T-helper 2 cell treated with Interferon-gamma antibody and Interleukin-4, amounts not matched to agents 5 μg/mL and 100 μg/mL, for 36 hours (primary cell): ENCODE data around the gene RAB40B.

Source experiments
- DNase-seq: peaks from one replicate; pipeline ENCODE4 v3.0.0; 2021; ENCODE audit warnings: low spot score
- H3K27ac Mint-ChIP-seq: one replicate; pipeline ENCODE4 v1.8.0; 2021; ENCODE audit warnings: mild to moderate bottlenecking, mixed read lengths
- H3K27me3 Mint-ChIP-seq: one replicate; pipeline ENCODE4 v1.8.0; 2021; ENCODE audit warnings: low read depth, mixed read lengths
- H3K36me3 Mint-ChIP-seq: one replicate; pipeline ENCODE4 v1.8.0; 2021; ENCODE audit warnings: low read depth, mixed read lengths
- H3K4me1 Mint-ChIP-seq: one replicate; pipeline ENCODE4 v1.8.0; 2021; ENCODE audit warnings: low read depth, mixed read lengths
- H3K4me3 Mint-ChIP-seq: one replicate; pipeline ENCODE4 v1.8.0; 2022; ENCODE audit warnings: mild to moderate bottlenecking, moderate library complexity, mixed read lengths
- H3K9me3 Mint-ChIP-seq: one replicate; pipeline ENCODE4 v1.8.0; 2021; ENCODE audit warnings: mixed read lengths

The RAB40B gene

DNA sequence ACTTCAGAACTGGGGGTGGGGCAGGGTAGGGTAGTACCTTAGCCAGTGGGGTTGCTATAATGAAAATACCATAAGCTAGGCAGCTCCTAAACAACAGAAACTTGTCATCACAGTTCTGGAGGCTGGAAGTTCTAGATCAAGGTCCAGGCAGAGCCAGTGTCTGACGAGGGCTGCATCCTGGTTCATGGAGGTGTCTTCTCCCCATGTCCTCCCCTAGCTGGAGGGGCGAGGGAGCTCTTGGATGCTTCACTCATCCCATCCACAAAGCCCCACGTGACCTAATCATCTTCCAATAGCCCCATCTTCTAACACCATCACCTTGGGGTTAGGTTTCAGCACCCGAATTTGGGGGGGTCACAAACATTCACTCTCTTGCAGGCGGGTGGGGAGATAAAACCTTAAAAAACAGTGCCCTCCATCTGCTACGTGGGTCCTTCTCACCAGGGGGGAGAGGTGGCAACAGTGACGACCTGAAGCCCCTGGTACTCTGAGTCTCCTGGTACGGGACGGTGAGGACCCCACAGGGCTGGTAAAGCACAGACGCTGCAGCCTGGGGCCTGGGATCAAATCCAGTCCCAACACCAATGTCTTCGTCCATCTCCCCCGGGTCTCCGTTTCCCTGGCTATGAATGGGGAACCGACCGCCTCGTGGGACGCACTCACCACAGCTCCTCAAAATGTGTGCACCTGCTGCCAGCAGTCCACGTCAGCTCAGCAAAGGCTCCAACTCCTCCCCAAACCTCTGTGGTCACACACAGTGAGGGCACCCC, 22.8 kb downstream of the RAB40B start:
- Mint-ChIP-seq H3K9me3 (no peaks in the 10 kb centered on the region), H3K27ac (no peak overlapping the region), H3K27me3 (no peaks in the 10 kb centered on the region), H3K4me1 (peaks cover 2% of the 10 kb centered on the region), H3K36me3 (no peaks in the 10 kb centered on the region), H3K4me3 (no peak overlapping the region)
- no peak for DNase-seq

DNA sequence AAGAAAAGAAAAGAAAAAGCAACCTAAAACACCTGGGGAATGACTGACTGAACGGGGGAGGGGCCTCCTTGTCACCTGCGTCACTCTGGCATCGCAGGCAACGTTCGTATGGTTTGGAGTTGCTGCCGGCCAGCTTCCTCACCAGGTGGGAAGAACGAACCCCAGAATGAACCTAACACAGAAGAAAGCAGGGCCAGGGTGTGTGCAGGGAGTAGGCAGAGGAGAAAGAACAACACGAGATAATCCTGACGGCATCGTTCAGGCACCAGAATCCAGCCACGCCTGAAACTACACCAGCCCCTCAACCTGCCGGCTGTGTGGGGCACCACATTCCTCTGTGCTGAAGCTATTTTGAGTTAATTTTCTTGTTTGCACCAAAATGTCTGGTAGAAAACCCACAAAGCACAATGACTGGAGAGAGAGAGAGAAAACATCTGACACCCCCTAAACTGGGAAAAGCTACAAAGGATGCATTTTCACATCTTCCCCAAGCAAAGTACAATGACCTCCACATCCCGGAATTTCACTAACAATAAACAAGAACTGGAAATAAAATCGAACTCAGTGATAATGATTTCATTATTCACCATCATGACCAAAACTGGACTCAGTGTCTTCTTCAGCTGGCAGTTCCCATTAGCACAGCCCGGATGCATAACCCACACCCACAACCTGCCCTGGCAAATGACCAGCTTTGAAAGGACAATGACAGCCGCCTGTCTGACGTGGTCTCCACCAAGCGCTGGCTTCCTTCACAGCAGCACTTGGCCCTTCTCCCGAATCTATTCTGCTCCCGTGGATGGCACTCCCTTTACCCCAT, 23.6 kb downstream of the RAB40B start:
- no peak for DNase-seq
- Mint-ChIP-seq H3K36me3 (no peaks in the 10 kb centered on the region), H3K27ac (no peak overlapping the region), H3K27me3 (no peaks in the 10 kb centered on the region), H3K4me1 (peaks cover 2% of the 10 kb centered on the region), H3K4me3 (no peak overlapping the region), H3K9me3 (no peaks in the 10 kb centered on the region)

DNA sequence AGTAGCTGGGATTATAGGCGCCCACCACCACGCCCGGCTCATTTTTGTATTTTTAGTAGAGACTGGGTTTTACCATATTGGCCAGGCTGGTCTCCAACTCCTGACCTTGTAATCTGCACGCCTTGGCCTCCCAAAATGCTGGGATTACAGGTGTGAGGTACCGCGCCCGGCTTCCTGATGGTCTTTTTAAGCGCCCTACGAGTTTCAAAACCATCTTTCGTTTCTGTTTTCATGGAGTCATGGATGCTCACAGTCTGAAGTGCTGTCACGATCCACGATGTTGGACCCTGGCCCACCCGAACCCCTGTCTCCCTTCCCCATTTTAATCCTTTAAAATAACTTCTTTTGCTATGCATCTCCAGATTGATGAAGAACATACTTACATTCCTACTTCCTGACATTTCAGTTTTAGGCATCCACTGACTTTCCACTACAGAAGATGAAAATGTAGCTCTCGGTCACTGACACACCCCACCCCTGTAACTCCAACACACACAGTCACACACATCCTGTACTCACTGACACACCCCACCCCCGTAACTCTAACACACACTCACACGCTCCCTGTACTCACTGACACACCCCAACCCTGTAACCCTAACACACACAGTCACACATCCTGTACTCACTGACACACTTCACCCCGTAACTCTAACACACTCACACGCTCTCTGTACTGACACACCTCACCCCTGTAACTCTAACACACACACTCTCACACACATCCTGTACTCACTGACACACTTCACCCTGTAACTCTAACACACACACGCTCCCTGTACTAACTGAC, 27.6 kb downstream of the RAB40B start:
- Mint-ChIP-seq H3K27ac (no peak overlapping the region), H3K4me3 (no peak overlapping the region), H3K4me1 (peaks cover 6% of the 10 kb centered on the region), H3K9me3 (no peaks in the 10 kb centered on the region), H3K27me3 (no peaks in the 10 kb centered on the region), H3K36me3 (no peaks in the 10 kb centered on the region)
- no peak for DNase-seq

DNA sequence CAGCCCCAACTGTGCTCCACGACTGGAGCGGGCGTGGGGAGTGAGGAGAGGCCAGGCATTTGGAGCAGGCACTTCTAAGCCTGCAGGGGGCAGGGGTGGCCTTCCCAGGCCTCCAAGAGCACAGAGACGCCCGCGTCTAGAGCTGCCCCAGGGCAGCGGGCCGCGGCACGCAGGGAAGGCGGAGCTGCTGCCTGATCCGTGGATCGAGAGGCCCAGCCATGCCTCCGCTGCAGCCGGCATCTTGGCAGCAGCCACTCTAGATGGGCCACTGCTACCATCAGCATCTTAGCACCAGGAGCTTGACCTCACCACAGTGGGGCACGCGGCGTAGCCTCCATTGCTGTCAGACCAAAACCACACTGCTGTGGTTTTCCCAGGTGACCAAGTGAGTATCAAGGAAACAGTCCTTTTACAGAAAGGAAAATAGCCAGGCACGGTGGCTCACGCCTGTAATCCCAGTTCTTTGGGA, 29.8 kb downstream of the RAB40B start:
- no peaks in the 10 kb centered on the region for H3K36me3 Mint-ChIP-seq
- no peaks in the 10 kb centered on the region for H3K27me3 Mint-ChIP-seq
- peaks cover 6% of the 10 kb centered on the region for H3K4me1 Mint-ChIP-seq
- no peaks in the 10 kb centered on the region for H3K9me3 Mint-ChIP-seq
- H3K27ac Mint-ChIP-seq, result no peak overlapping the region
- DNase-seq, result peak; percentile 33
- H3K4me3 Mint-ChIP-seq, result peak overlapping the region; percentile 53

DNA sequence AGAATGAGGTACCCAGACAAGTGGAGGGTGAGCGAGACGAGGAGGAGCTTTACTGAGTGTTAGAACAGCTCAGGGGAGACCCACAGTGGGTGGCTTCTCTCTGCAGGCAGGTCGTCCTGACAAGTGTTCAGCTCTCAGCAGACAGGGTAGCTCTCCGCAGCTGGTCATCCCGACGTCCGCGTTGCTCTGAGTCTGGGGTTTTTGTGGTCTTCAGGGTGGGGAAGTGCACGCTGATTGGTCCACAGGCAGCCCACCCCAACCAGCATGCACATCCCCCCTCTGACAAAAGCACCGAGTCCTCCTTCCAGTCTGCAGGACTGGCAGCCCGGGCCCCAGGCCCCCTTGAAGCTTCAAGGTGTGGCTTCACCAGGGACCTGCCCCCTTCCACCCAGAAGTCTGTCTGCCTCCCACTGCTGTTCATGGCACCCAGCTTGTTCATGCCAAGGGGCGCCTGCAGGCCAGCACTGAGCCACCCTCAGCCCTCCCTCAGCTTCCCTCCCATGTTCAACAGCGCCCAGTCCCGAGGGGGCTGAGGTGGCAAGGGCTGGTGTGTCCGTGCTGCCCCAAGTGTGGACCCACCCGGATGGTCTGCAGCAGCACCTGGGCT, 30.4 kb downstream of the RAB40B start:
- Mint-ChIP-seq H3K4me3 (no peak overlapping the region), H3K27me3 (no peaks in the 10 kb centered on the region), H3K4me1 (peaks cover 6% of the 10 kb centered on the region), H3K9me3 (no peaks in the 10 kb centered on the region), H3K36me3 (no peaks in the 10 kb centered on the region), H3K27ac (no peak overlapping the region)
- DNase-seq, result no peak

DNA sequence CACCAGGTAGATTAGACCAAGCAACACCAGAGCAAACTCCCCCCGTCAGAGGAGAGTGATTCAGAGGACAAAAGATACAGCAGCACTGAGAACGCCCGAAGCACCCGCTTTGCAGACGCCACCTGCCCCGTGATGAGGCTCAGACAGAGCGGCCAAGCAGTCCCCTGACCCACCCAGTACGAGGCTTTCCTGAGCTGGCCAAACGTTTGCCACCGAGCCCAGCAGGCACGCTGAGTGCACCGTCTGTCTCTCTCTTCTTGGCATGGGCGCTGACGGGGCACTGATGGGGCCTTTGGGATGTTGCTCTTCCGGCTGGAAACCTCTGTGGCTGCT, 30.9 kb downstream of the RAB40B start:
- no peaks in the 10 kb centered on the region for H3K9me3 Mint-ChIP-seq
- H3K36me3 Mint-ChIP-seq, result no peaks in the 10 kb centered on the region
- H3K4me1 Mint-ChIP-seq, result peaks cover 6% of the 10 kb centered on the region
- no peak overlapping the region for H3K4me3 Mint-ChIP-seq
- no peak overlapping the region for H3K27ac Mint-ChIP-seq
- DNase-seq, result no peak
- H3K27me3 Mint-ChIP-seq, result no peaks in the 10 kb centered on the region

DNA sequence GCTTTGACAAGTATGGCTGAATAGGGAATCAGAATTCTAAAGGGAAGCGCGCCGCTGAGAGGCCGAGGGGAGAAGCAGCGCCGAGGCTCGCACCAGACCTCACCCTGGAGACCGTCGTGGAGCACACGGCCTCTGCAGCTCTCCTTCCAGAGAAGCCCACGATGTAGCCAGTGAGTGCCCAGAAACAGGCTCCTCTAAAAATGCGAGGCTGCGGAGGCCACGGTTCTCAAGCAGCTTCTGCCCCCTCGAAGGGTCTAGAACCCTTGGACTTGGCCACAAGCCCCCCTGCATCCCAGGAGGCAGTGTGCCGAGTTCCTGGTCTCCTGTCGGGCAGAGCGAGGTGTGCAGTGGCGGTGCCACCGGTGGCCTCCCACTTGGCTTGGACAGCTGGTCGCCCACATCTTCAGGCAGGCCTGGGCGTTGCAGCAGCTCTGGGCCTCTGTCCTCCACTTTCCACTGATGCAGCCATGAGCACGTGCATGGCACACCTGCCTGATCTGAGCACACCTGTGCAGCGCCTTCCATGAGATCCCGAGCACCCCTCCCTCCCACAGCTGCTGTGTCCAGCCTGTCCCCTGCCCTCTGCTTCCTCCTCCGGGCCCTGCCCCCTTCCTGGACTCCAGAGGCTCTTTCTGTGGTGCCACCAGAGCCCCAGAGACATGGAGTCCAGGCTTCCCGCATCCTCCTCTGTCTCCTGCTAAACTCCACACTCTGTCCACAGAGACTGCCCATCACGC, 31.4 kb downstream of the RAB40B start:
- H3K36me3 Mint-ChIP-seq, result no peaks in the 10 kb centered on the region
- no peaks in the 10 kb centered on the region for H3K27me3 Mint-ChIP-seq
- H3K9me3 Mint-ChIP-seq, result no peaks in the 10 kb centered on the region
- no peak overlapping the region for H3K27ac Mint-ChIP-seq
- DNase-seq, result no peak
- peaks cover 6% of the 10 kb centered on the region for H3K4me1 Mint-ChIP-seq
- no peak overlapping the region for H3K4me3 Mint-ChIP-seq

DNA sequence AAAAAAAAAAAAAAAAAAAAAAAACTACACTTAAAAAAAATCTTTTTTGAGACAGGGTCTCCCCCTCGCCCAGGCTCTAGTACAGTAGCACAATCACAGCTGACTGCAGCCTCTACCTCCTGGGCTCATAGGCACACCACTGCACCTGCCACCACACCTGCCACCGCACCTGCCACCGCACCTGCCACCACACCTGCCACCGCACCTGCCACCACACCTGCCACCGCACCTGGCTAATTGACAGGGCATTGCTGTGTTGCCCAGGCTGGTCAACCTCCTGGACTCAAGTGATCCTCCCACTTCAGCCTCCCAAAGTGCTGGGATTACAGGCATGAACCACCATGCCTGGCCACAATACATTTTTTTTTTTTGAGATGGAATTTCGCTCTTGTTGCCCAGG, 32.6 kb downstream of the RAB40B start:
- Mint-ChIP-seq H3K27me3 (no peaks in the 10 kb centered on the region), H3K36me3 (no peaks in the 10 kb centered on the region), H3K4me1 (peaks cover 4% of the 10 kb centered on the region), H3K27ac (no peak overlapping the region), H3K4me3 (no peak overlapping the region), H3K9me3 (no peaks in the 10 kb centered on the region)
- DNase-seq, result no peak

DNA sequence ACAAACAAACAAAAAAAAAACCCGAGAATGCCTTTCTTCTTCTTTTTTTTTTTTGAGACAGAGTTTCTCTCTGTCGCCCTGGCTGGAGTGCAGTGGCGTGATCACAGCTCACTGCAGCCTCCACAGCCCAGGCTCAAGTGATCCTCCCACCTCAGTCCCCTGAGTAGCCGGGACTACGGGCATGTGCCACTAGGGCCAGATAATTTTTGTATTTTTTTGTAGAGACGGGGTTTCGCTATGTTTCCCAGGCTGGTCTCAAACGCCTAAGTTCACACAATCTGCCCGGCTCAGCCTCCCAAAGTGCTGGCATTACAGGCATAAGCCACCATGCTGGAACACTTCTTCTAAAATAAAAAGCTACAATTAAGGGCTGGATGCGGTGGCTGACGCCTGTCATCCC, 33.3 kb downstream of the RAB40B start:
- DNase-seq, result no peak
- Mint-ChIP-seq H3K36me3 (no peaks in the 10 kb centered on the region), H3K27ac (no peak overlapping the region), H3K27me3 (no peaks in the 10 kb centered on the region), H3K4me1 (peaks cover 4% of the 10 kb centered on the region), H3K9me3 (no peaks in the 10 kb centered on the region), H3K4me3 (no peak overlapping the region)

DNA sequence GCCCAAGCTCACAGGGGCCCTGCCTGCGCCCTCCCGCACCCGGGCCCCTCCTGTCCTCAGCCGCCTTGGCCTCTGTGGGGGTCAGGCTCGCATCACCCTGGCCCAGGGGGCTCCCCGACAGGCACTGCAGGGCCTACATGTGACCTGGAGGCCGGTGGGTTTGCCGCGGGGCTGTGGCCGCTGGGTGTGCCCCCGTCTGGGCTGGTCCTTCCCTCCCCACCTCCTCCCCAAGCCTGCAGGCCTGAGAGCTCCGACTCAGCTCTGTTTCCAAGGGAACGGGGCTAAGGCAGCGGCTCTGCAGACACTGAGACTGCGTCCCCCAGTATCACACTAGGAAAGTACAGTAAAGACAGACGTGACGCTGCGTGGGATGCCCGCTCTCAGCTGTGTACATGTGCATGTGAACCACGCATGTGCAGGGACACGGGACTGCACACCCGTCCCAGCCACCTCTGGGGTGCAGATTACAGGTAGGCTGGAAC, 33.8 kb downstream of the RAB40B start:
- H3K36me3 Mint-ChIP-seq, result no peaks in the 10 kb centered on the region
- H3K4me1 Mint-ChIP-seq, result peaks cover 4% of the 10 kb centered on the region
- H3K27ac Mint-ChIP-seq, result no peak overlapping the region
- H3K27me3 Mint-ChIP-seq, result no peaks in the 10 kb centered on the region
- H3K4me3 Mint-ChIP-seq, result no peak overlapping the region
- H3K9me3 Mint-ChIP-seq, result no peaks in the 10 kb centered on the region
- DNase-seq, result no peak

DNA sequence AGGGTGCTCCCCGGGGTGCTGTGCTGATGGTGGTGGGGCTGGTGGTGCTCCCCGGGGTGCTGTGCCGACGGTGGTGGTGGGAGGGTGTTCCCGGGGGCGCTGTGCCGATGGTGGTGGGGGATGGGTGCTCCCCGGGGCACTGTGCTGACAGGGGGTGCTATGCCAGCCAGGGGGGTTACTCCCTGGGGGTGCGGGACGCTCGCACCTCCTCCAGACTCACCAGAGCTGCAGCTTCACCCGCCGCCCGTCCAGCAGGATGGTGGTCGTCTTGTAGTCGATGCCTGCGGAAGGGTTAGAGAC, 34.3 kb downstream of the RAB40B start:
- H3K4me1 Mint-ChIP-seq, result peaks cover 4% of the 10 kb centered on the region
- no peaks in the 10 kb centered on the region for H3K27me3 Mint-ChIP-seq
- no peak for DNase-seq
- H3K36me3 Mint-ChIP-seq, result no peaks in the 10 kb centered on the region
- no peak overlapping the region for H3K27ac Mint-ChIP-seq
- no peaks in the 10 kb centered on the region for H3K9me3 Mint-ChIP-seq
- no peak overlapping the region for H3K4me3 Mint-ChIP-seq

DNA sequence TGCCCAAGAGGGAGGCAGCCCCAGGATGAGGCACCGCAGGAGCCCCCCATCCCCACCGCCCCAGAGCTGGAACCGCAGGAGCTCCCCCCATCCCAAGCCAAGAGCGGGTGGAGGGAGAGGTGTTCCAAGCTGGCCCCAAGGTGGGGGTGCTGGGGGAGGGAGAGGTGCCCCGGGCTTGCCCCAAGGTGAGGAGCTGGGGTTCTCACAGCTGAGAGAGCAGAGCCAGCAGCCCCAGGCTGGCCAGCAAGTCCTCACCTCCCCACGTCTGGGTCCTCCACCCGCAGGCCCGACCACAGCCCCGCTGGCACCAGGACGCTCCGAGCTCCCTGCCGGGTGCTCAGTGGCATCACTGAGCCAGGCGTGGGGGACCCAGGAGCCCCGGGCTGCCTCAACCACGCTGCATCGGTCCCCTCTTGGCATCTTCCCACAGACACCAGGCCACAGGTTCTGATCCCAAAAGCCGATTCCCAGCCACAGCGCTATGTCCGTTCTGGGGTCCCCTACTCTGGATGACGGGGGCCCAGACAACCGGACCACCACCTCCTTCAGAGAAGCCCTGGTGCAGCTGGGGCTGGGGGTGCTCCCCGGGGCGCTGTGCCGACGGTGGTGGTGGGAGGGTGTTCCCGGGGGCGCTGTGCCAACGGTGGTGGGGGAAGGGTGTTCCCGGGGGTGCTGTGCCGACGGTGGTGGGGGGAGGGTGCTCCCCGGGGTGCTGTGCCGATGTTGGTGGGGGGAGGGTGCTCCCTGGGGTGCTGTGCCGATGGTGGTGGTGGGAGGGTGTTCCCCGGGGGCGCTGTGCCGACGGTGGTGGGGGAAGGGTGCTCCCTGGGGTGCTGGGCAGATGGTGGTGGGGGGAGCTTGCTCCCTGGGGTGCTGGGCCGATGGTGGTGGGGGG, 34.9 kb downstream of the RAB40B start:
- no peaks in the 10 kb centered on the region for H3K27me3 Mint-ChIP-seq
- no peak overlapping the region for H3K4me3 Mint-ChIP-seq
- no peaks in the 10 kb centered on the region for H3K9me3 Mint-ChIP-seq
- no peaks in the 10 kb centered on the region for H3K36me3 Mint-ChIP-seq
- H3K4me1 Mint-ChIP-seq, result peaks cover 2% of the 10 kb centered on the region
- H3K27ac Mint-ChIP-seq, result no peak overlapping the region
- no peak for DNase-seq
